GM20000 (cell line): ENCODE measurements around the gene RAET1E.
"Not testable (repeated sequence)": the region's sequence is repeated elsewhere in the genome, so short reads cannot be mapped to it uniquely, and the experiment has no call there.

Source experiments
- DNase-seq: peaks from one replicate; pipeline ENCODE4 v3.0.0; 2012; ENCODE audit warnings: low spot score
- TF ChIP-seq, protein P1 (sequence below): IDR thresholded peaks from 2 replicates; pipeline ENCODE4 v1.5.1; 2012; ENCODE audit warnings: mild to moderate bottlenecking, control low read depth; ENCODE audit errors: extremely low read depth, missing control alignments

The RAET1E gene

DNA sequence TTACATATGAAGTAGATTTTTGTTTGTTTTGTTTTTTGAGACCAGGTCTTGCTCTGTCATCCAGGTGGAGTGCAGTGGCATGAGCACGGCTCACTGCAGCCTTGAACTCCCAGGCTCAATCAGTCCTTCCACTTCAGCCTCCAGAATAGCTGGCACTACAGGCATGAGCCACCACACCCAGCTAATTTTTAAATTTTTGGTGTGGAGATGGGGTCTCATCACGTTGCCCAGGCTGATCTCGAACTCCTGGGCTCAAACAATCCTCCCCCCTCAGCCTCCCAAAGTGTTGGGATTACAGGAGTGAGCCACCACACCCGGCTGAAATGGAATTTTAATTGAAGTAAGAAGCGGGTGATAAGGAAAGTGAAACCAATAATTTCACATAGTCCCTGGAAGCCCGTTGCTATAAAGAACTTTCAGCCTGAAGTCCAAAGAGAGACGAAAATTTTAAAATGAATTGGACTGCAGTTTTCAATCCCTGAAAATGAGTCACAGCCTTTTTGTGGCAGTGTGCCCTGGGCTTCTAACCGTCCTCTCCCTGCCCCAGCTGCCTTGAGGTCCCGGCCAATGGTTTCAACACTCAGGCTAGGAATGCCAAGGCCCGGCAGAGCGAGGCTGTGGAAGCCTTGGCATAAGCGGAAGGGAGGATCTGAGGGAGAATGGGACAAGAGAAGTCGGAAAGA lies 757 bp downstream of the RAET1E start:
- TF ChIP-seq, protein P1, sequence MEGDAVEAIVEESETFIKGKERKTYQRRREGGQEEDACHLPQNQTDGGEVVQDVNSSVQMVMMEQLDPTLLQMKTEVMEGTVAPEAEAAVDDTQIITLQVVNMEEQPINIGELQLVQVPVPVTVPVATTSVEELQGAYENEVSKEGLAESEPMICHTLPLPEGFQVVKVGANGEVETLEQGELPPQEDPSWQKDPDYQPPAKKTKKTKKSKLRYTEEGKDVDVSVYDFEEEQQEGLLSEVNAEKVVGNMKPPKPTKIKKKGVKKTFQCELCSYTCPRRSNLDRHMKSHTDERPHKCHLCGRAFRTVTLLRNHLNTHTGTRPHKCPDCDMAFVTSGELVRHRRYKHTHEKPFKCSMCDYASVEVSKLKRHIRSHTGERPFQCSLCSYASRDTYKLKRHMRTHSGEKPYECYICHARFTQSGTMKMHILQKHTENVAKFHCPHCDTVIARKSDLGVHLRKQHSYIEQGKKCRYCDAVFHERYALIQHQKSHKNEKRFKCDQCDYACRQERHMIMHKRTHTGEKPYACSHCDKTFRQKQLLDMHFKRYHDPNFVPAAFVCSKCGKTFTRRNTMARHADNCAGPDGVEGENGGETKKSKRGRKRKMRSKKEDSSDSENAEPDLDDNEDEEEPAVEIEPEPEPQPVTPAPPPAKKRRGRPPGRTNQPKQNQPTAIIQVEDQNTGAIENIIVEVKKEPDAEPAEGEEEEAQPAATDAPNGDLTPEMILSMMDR, result no peak
- no peak for DNase-seq

GRCh38 chr6:149896491-149896890 lies 1.4 kb downstream of the RAET1E start:
- no peak for DNase-seq

DNA sequence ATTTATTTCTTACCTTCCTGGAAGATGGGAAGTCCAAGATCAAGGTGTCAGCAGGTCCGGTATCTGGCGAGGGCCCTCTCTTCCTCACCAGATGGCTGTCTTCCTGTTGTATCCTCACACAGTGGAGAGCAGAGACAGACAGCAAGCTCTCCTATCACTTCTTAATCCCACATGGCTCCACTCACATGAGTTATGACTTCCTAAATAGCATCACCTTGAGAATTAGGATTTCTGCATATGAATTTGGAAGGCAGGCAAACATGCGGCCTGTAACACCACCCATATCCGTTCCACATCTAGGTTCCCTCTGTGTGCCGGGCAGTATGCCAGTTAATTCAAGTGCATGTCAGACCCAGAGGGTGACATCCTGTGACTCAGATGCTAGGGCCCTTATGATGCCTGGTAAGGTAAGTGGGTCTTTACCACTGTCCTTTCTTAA lies 2.1 kb downstream of the RAET1E start:
- TF ChIP-seq, protein P1, result no peak
- no peak for DNase-seq

More at GRCh38 chr6:149896491-149896890, 1.4 kb downstream of the RAET1E start:
- TF ChIP-seq, protein P1, result no peak

GRCh38 chr6:149895048-149895590 lies 2.8 kb downstream of the RAET1E start:
- no peak for DNase-seq

DNA sequence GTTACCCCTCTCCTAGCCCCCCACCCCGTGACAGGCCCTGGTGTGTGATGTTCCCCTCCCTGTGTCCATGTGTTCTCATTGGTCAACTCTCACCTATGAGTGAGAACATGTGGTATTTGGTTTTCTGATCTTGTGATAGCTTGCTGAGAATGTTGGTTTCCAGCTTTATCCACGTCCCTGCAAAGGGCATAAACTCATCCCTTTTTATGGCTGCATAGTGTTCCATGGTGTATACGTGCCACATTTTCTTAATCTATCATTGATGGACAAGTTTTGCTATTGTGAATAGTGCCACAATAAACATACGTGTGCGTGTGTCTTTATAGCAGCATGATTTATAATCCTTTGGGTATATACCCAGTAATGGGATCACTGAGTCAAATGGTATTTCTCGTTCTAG lies 6.0 kb downstream of the RAET1E start:
- not testable (repeated sequence) for DNase-seq

More at GRCh38 chr6:149895048-149895590, 2.8 kb downstream of the RAET1E start:
- TF ChIP-seq, protein P1, result no peak

- DNase-seq, result no peak
- TF ChIP-seq, protein P1, result no peak
Measured at GRCh38 chr6:149891259-149891658, 6.7 kb downstream of the RAET1E start.

DNA sequence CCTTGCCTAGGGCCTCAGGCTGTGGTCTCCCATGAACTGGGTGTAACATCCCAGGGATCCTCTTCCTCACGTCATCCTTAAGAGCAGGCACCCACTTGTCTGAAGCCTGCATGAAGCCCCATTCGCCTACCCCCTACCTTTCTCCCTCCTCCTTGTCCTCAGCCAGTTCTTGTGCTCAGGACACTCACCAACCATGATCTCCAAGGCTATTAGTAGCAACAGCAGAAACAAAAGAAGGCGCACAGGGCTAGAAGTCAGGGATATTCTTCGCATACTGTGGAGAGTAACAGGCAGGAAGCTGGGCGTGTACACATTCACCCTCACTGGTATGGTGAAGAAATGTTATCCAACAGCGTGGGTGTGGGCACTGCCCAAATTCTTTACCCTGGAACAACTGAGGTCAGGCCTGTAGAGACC lies 7.3 kb downstream of the RAET1E start:
- DNase-seq, result no peak
- TF ChIP-seq, protein P1, result no peak

DNA sequence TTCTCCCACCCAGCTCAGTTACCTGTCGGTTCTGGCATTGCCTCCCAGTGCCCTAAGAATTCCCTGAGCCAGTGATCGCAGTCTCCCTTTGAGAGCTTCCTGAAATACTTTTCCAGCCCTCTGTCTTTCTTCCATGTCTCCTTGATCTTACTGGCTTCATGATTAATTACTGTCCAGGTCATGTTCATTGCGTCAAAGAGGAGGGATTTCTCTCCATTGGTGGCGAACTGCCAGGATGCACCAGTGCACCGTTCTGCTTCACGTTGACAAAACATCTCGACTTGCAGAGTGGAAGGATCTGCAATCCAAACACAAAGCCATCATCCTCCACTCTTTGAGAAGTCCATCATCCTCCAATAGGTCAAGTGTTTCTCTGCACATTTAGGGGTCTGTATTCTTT lies 8.6 kb downstream of the RAET1E start:
- TF ChIP-seq, protein P1, result no peak
- DNase-seq, result no peak
